HUES48 (cell line): Measurements from ENCODE around the gene FSTL4.
"Not testable (repeated sequence)": the region's sequence is repeated elsewhere in the genome, so short reads cannot be mapped to it uniquely, and the experiment has no call there.

ENCODE experiments used
- H3K27ac ChIP-seq: one replicate; pipeline ENCODE4 v1.7.0; 2013; ENCODE audit warnings: low read depth, low read length, inconsistent platforms
- H3K27me3 ChIP-seq: 2 replicates; pipeline ENCODE4 v1.6.1; 2013; ENCODE audit warnings: mild to moderate bottlenecking, low read length; ENCODE audit not compliant: control insufficient read depth, insufficient read depth
- H3K36me3 ChIP-seq: 2 replicates; pipeline ENCODE4 v1.6.1; 2013; ENCODE audit warnings: low read length; ENCODE audit not compliant: control insufficient read depth, insufficient read depth
- H3K4me1 ChIP-seq: 2 replicates; pipeline ENCODE4 v1.6.1; 2013; ENCODE audit warnings: mild to moderate bottlenecking, low read length; ENCODE audit not compliant: control insufficient read depth, insufficient read depth
- H3K4me3 ChIP-seq: 2 replicates; pipeline ENCODE4 v1.5.1; 2013; ENCODE audit warnings: mild to moderate bottlenecking, low read depth, low read length
- H3K9ac ChIP-seq: 2 replicates; pipeline ENCODE4 v1.6.1; 2013; ENCODE audit warnings: mild to moderate bottlenecking, low read depth, low read length, moderate library complexity
- H3K9me3 ChIP-seq: 2 replicates; pipeline ENCODE4 v1.6.1; 2013; ENCODE audit warnings: low read length; ENCODE audit not compliant: control insufficient read depth, insufficient read depth

FSTL4 gene

DNA sequence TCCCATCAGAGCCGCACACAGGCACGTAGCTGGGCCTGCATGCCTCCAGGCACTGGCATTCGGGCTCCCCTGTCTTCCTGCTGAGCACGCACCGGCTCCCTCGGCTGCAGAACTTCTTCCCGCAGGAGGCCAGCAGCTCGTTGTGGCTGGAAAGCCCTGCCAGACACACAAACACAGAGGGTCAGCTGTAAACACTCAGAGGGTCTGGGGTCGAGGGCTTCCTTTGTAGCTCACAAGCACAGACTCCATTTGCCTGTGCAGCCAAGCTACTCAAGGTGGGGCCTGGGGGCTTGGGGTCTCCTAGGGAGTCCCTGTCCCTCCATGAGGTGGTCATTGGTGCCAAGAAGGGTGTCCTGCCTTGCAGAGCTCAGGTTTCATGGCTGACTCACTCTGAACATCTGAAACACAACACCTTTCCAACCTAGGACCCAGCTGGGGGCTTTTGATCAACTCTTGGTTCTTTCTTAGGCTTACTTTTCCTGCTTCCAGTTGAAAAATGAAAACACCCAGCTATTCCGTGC is 211.4 kb downstream of the FSTL4 start:
- H3K27me3 ChIP-seq = no peaks in the 10 kb centered on the region
- H3K9me3 ChIP-seq = no peaks in the 10 kb centered on the region
- H3K9ac ChIP-seq = no peak overlapping the region
- no peak overlapping the region for H3K4me3 ChIP-seq
- H3K27ac ChIP-seq = peak overlapping the region; percentile 61
- H3K4me1 ChIP-seq = peaks cover 29% of the 10 kb centered on the region
- no peaks in the 10 kb centered on the region for H3K36me3 ChIP-seq

DNA sequence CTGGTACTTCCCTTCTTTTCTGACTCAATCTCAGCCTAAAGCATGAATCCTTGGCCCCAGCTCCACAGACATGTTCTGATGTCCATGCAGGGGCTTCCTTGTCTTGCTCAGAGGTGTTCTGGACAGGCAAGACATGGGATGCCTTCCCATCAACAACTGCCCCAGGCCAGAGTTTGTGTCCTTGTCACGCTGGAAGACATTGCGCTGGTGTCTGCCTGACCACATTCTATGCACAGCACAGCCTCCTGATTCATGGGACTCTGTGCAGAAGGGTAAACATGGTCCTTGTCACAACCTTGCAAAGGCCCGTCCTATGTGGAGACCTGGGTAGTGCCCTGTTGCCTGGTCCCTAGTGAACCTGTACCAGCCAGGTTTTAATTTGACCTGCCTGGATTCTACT is 212.2 kb downstream of the FSTL4 start:
- Histone ChIP-seq H3K27me3 (no peaks in the 10 kb centered on the region), H3K9ac (no peak overlapping the region), H3K27ac (no peak overlapping the region)

DNA sequence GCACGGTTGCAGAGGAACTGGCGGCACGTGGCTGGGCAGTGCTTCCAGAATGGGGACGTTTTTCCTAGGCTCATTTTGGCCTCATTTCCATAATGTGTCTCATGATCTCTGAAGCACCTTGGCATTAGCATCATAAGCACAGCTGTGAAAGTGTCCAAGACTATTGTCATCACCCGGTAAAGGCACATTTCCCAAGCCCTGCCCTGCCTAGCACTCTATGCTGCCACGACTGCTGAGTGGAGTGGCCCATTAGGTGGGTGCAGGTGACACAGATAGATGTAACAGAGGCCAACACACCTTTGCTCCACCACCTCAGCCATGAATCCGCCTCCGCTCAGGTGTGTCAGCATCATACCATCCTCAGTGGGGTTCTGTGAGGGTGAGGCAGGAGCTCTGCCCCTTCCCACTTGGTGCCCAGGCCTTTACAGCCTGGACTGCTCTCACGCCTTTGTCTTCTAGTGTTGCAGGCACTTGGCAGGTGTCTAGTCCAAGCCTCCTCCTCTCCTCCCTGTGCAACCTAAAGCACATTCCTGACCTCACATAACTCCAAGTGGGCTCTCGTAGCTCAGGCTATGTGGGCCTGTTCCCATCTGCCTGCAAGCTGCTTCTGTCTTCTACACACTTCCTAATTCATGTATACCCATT is 213.0 kb downstream of the FSTL4 start:
- no peaks in the 10 kb centered on the region; the same call in 1 of the 2 replicates for H3K9me3 ChIP-seq
- H3K27me3 ChIP-seq = no peaks in the 10 kb centered on the region
- no peaks in the 10 kb centered on the region for H3K36me3 ChIP-seq
- no peak overlapping the region for H3K4me3 ChIP-seq
- peaks cover 29% of the 10 kb centered on the region for H3K4me1 ChIP-seq
- H3K9ac ChIP-seq = no peak overlapping the region
- H3K27ac ChIP-seq = no peak overlapping the region

More for the DNA sequence above, 212.2 kb downstream of the FSTL4 start:
- H3K4me3 ChIP-seq = no peak overlapping the region
- no peaks in the 10 kb centered on the region for H3K36me3 ChIP-seq
- no peaks in the 10 kb centered on the region; the same call in 1 of the 2 replicates for H3K9me3 ChIP-seq
- peaks cover 29% of the 10 kb centered on the region for H3K4me1 ChIP-seq

DNA sequence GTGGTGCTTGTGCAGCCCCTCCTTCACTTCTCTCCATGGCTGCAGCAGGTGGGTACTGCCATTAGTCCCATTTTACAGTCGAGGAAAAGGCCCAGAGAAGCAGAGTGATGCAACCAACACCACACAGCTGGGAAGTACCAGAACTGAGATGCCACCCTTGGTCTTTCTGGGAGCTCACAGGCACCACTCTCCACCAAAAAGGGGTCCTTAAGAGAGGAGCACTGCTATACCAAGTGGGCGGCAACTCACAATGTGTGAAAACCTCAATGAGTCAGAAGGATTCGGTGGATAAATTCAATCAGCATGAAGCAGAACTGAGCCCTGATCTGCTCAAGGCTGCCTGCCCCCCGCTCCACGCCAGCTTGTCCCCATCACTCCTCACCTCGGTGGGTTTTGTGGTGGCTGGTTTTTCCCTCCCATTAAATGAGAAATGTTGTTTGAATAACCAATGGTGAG is 213.7 kb downstream of the FSTL4 start:
- Histone ChIP-seq H3K9me3 (peaks cover 6% of the 10 kb centered on the region), H3K9ac (no peak overlapping the region), H3K27me3 (no peaks in the 10 kb centered on the region), H3K36me3 (no peaks in the 10 kb centered on the region), H3K4me1 (peaks cover 29% of the 10 kb centered on the region), H3K27ac (no peak overlapping the region), H3K4me3 (no peak overlapping the region)

DNA sequence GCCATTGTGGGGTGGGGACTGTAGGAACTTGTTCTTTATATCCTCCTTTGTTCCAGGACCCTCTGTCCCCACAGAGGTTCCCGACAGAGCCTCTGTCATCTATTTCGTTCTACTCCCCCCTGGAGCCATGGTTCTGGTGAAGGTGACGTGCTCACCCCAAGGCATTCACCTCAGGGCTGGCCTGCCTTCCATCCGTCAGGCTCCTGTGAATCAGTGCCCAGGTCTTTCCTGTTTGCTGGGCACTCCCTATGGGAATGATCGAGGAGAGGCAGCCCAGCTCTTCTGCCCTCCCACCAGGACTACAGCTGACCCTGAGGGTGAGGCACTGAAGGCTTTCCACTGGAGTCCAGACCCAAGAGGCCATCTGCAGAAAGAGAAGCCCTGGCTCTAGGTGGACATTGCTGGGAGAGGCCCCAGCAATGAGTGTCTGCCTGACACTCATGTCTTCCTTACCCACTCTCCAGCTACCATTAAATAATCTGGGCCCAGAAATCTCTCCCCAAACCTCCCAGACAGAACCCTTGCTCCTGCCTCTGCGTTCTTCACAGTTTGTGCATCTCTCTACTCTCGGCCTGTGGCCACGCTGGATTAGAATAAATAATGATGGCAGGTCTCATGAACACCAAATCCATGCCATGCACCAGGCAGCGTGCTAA is 214.2 kb downstream of the FSTL4 start:
- no peak overlapping the region for H3K4me3 ChIP-seq
- no peaks in the 10 kb centered on the region for H3K36me3 ChIP-seq
- peaks cover 7% of the 10 kb centered on the region for H3K9me3 ChIP-seq
- no peak overlapping the region for H3K9ac ChIP-seq
- no peaks in the 10 kb centered on the region for H3K27me3 ChIP-seq
- no peak overlapping the region for H3K27ac ChIP-seq
- peaks cover 29% of the 10 kb centered on the region for H3K4me1 ChIP-seq

DNA sequence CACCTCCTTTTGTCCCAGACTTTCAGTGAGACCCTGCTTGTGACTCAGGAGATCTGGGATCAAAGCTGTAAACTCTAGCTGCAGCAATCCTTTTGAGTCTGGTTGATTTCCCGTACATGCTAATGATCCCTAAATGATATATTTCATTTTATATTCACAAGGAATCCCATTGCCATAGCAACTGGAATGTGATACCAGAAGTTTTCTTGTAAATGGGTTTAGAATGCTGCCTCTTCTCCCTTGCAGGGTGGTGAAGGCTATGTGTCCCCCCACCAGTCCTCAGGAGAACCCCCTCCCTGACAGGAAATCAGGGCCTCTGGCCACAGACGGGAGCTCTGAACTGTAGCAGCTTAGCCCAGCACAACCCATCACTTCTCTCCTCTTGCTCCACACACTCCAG is 215.0 kb downstream of the FSTL4 start:
- peaks cover 7% of the 10 kb centered on the region for H3K9me3 ChIP-seq
- no peak overlapping the region for H3K27ac ChIP-seq
- H3K36me3 ChIP-seq = no peaks in the 10 kb centered on the region
- H3K4me3 ChIP-seq = no peak overlapping the region
- H3K4me1 ChIP-seq = peaks cover 29% of the 10 kb centered on the region
- H3K9ac ChIP-seq = no peak overlapping the region
- H3K27me3 ChIP-seq = no peaks in the 10 kb centered on the region

DNA sequence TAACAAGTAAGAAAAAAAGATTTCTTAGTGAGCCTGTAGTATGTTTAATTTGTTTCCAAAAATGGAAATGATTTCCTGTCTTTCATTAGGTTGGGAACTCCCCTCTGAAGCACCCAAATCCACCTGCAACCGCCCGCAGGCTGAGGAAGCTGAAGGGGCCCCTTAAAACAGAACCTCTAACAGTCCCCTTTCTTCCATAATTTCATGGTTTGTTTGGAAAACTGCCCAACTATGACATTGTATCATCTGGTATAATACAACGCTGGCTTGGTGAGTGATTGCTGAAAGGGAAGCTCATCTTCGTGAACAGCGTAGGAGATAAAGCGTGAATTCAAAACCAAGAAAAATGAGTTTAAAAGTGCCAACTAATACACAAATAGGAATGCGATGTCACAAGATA is 215.5 kb downstream of the FSTL4 start:
- Histone ChIP-seq H3K36me3 (no peaks in the 10 kb centered on the region), H3K4me1 (peaks cover 29% of the 10 kb centered on the region), H3K4me3 (no peak overlapping the region), H3K9me3 (peaks cover 7% of the 10 kb centered on the region), H3K9ac (no peak overlapping the region), H3K27ac (peak overlapping the region; percentile 2), H3K27me3 (no peaks in the 10 kb centered on the region)

DNA sequence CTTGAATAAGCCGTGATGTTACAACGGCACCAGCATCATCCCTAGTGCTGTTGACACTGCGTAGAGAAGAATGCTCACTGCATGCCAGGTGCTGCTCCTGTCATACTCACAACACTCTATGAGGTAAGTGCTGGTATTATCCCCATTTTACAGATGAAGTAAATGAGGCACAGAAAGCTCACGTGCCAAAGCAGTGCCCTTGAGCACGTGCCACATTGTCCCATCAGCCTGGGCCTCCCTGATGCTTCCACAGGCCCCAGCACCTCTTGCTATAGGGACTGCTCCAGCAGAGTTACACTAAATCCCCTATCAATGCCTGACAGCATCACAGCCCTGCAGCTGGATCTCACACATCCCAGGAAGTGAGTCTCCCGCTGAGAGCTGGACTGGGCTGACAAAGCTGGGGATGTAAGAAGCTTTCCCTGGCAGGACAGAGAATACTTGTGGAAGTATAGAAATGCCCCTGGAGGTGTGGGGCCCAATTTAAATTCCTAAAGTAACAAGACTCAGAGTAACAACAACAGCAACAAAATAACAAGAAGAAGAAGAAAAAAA is 216.1 kb downstream of the FSTL4 start:
- no peak overlapping the region for H3K9ac ChIP-seq
- no peaks in the 10 kb centered on the region for H3K36me3 ChIP-seq
- no peaks in the 10 kb centered on the region for H3K27me3 ChIP-seq
- H3K4me3 ChIP-seq = no peak overlapping the region
- H3K9me3 ChIP-seq = peaks cover 7% of the 10 kb centered on the region
- peaks cover 27% of the 10 kb centered on the region for H3K4me1 ChIP-seq
- no peak overlapping the region for H3K27ac ChIP-seq

DNA sequence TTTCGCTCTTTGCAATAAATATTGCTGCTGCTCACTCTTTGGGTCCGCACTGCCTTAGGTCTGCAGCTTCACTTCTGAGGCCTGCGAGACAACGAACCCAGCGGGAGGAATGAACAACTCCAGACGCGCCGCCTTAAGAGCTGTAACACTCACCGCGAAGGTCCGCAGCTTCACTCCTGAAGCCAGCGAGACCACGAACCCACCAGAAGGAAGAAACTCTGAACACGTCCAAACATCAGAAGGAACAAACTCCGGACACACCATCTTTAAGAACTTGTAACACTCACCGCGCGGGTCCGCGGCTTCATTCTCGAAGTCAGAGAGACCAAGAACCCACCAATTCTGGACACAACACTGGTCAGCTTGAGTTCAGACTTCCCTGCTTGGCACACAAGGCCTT is 217.1 kb downstream of the FSTL4 start:
- H3K4me3 ChIP-seq, H3K27me3 ChIP-seq, H3K36me3 ChIP-seq, H3K27ac ChIP-seq, H3K9me3 ChIP-seq, H3K9ac ChIP-seq: not testable (repeated sequence)
- H3K4me1 ChIP-seq = peaks cover 18% of the 10 kb centered on the region

DNA sequence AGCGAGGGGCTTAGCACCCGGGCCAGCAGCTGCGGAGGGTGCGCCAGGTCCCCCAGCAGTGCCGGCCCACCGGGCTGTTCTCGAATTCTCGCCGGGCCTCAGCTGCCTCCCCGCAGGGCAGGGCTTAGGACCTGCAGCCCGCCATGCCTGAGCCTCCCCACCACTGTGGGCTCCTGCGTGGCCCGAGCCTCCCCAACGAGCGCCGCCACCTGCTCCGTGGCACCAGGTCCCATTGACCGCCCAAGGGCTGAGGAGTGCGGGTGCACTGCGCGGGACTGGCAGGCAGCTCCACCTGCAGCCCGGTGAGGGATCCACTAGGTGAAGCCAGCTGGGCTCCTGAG is 217.9 kb downstream of the FSTL4 start:
- H3K27ac ChIP-seq, H3K9me3 ChIP-seq, H3K36me3 ChIP-seq, H3K27me3 ChIP-seq, H3K9ac ChIP-seq, H3K4me3 ChIP-seq: not testable (repeated sequence)
- H3K4me1 ChIP-seq = peaks cover 18% of the 10 kb centered on the region

DNA sequence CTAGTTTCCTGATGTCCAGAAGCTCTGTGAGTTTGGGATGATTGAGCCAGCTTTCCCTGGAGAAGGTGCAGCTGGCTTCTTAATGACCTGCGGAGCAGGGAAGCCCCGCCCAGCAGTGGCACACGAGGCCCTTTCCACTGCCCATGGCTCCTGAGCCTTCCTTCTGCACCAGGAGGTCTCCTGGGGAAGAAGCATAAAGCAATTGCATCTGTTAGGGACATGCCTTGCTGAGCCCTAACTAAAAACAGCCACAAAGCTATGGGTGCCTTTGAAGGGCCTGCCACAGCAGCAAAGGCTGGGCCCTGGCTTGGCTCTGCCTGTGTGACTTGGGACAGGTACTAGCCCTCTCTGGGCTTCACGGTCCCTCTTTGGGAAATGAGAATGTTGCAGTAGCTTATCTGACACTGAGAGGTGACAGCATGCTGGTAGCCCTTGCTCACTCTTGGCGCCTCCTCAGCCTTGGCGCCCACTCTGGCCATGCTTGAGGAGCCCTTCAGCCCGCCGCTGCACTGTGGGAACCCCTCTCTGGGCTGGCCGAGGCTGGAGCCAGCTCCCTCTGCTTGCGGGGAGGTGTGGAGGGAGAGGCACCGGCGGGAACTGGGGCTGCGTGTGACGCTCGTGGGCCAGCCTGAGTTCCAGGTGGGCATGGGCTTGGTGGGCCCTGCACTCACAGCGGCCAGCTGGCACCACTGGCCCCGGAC is 218.4 kb downstream of the FSTL4 start:
- Histone ChIP-seq H3K27ac (no peak overlapping the region), H3K4me3 (no peak overlapping the region), H3K9me3 (peaks cover 7% of the 10 kb centered on the region), H3K4me1 (peaks cover 18% of the 10 kb centered on the region), H3K9ac (no peak overlapping the region), H3K36me3 (no peaks in the 10 kb centered on the region), H3K27me3 (no peaks in the 10 kb centered on the region)
